Measurements from ENCODE around the gene FSTL5. TPM values are rescaled to one million over a fixed set of nuclear protein-coding genes. Genes with fewer than 3 reads are reported as not detected.

FSTL5 gene
- total and polyA plus RNA-seq, 2 experiments from 2014 or later, result 0.29 to 0.57 TPM

GRCh38 chr4:161454860-161455259 is 708.9 kb downstream of the FSTL5 start:
- Histone ChIP-seq H3K27me3 (no peaks in the 10 kb centered on the region), H3K4me2 (no peak overlapping the region), H3K4me3 (no peak overlapping the region), H3K27ac (no peak overlapping the region), H3K4me1 (ENCODE audit: insufficient read depth) (no peaks in the 10 kb centered on the region), H3K79me2 (no peaks in the 10 kb centered on the region), H3K9me3 (ENCODE audit: low read depth) (no peaks in the 10 kb centered on the region), H4K20me1 (ENCODE audit: insufficient read depth, poor library complexity, severe bottlenecking) (no peaks in the 10 kb centered on the region), H3K9me2 (replicated peaks; ENCODE audit: insufficient read depth) (no peaks in the 10 kb centered on the region), H2AFZ (no peak overlapping the region), H3K36me3 (replicated peaks; ENCODE audit: insufficient read depth, low read depth) (no peaks in the 10 kb centered on the region)
- WGBS (ENCODE audit: low lambda C conversion rate, missing lambda C conversion rate), result 83% methylated on average over 2 of the region's 2 CpGs
- DNase-seq (ENCODE audit: low spot score), result no peak
- no peak for TF ChIP-seq EZH2phosphoT487 (IDR thresholded peaks at IDR 0.05; ENCODE audit: low read depth, severe bottlenecking, unreplicated experiment)
- no peak for TF ChIP-seq CTCF (IDR thresholded peaks at IDR 0.05; ENCODE audit: poor library complexity)
- no peak for TF ChIP-seq EZH2 (IDR thresholded peaks at IDR 0.05; ENCODE audit: borderline replicate concordance)

DNA sequence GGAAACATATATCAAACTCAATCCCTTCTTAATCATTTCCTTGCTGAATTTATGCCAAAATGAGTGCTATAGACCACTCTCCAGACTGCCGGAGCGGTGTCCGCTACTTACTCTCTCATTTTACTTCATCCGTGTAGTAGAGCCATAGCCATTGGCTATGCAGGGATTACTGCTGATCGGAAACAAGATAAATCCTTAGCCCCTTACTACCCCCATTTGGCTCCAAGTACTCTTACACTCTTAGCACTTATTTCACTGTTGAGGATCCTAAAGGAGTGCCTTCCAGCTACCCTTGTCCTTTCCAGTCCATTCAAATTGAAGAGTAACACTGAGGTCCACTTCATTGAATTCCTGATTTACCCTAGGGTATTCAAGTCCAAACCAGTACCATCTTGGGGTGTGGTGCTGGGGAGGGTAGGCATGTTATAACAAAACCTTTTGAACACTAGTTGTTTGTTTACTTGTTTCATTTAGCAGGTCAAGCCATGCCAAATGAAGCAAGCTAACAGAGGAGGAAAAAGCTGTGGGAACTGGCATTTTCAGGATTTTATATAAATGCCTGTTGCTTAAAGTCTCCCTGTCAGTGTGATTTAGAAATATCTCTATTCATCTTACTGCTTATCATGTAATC is 715.1 kb downstream of the FSTL5 start:
- Histone ChIP-seq H3K9me2 (replicated peaks; ENCODE audit: insufficient read depth) (no peaks in the 10 kb centered on the region), H2AFZ (peak overlapping the region; percentile 6), H3K36me3 (replicated peaks; ENCODE audit: insufficient read depth, low read depth) (no peaks in the 10 kb centered on the region), H3K4me2 (no peak overlapping the region), H3K27ac (no peak overlapping the region), H4K20me1 (ENCODE audit: insufficient read depth, poor library complexity, severe bottlenecking) (no peaks in the 10 kb centered on the region), H3K79me2 (no peaks in the 10 kb centered on the region), H3K4me3 (no peak overlapping the region), H3K27me3 (no peaks in the 10 kb centered on the region), H3K4me1 (ENCODE audit: insufficient read depth) (no peaks in the 10 kb centered on the region), H3K9me3 (ENCODE audit: low read depth) (no peaks in the 10 kb centered on the region)
- WGBS (ENCODE audit: low lambda C conversion rate, missing lambda C conversion rate), result 90% methylated on average over 5 of the region's 5 CpGs
- no peak for DNase-seq (ENCODE audit: low spot score)
- no peak for TF ChIP-seq EZH2 (IDR thresholded peaks at IDR 0.05; ENCODE audit: borderline replicate concordance)
- TF ChIP-seq EZH2phosphoT487 (IDR thresholded peaks at IDR 0.05; ENCODE audit: low read depth, severe bottlenecking, unreplicated experiment), result no peak
- TF ChIP-seq CTCF (IDR thresholded peaks at IDR 0.05; ENCODE audit: poor library complexity), result no peak

DNA sequence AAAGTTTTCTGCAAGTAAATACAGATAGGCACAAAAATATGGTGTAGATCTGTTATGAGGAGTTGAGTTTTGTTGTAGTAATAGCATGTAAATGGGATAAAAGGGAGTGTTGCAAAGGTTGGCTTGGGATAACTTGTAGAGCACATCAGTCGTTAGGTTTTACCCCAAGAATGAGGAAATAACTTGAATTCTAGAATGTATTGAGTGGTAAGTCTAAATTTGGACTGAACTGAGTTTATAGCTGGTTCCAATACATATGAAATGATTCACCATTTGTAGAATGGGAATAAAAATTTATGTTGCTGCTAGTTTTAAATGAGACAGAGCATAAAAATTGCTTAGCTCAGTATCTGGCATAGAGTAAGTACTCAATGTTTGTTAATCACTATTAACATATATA is 719.2 kb downstream of the FSTL5 start:
- Histone ChIP-seq H3K79me2 (no peaks in the 10 kb centered on the region), H3K9me3 (ENCODE audit: low read depth) (no peaks in the 10 kb centered on the region), H3K36me3 (replicated peaks; ENCODE audit: insufficient read depth, low read depth) (no peaks in the 10 kb centered on the region), H3K9me2 (replicated peaks; ENCODE audit: insufficient read depth) (no peaks in the 10 kb centered on the region), H4K20me1 (ENCODE audit: insufficient read depth, poor library complexity, severe bottlenecking) (no peaks in the 10 kb centered on the region), H3K4me2 (no peak overlapping the region), H3K4me3 (no peak overlapping the region), H3K27ac (no peak overlapping the region), H3K4me1 (ENCODE audit: insufficient read depth) (no peaks in the 10 kb centered on the region), H2AFZ (no peak overlapping the region), H3K27me3 (no peaks in the 10 kb centered on the region)
- WGBS (ENCODE audit: low lambda C conversion rate, missing lambda C conversion rate), result 79% methylated on average over 1 of the region's 1 CpG
- DNase-seq (ENCODE audit: low spot score), result no peak
- TF ChIP-seq CTCF (IDR thresholded peaks at IDR 0.05; ENCODE audit: poor library complexity) (no peak), EZH2phosphoT487 (IDR thresholded peaks at IDR 0.05; ENCODE audit: low read depth, severe bottlenecking, unreplicated experiment) (no peak), EZH2 (IDR thresholded peaks at IDR 0.05; ENCODE audit: borderline replicate concordance) (no peak)

All from hepatocyte (in vitro differentiated cells).